ENCODE data around the gene SLC25A13. TPM values are rescaled to one million over a fixed set of nuclear protein-coding genes. Genes with fewer than 3 reads are reported as not detected.

SLC25A13 gene
- total RNA-seq, 1 experiment from 2014 or later = 102 TPM

DNA sequence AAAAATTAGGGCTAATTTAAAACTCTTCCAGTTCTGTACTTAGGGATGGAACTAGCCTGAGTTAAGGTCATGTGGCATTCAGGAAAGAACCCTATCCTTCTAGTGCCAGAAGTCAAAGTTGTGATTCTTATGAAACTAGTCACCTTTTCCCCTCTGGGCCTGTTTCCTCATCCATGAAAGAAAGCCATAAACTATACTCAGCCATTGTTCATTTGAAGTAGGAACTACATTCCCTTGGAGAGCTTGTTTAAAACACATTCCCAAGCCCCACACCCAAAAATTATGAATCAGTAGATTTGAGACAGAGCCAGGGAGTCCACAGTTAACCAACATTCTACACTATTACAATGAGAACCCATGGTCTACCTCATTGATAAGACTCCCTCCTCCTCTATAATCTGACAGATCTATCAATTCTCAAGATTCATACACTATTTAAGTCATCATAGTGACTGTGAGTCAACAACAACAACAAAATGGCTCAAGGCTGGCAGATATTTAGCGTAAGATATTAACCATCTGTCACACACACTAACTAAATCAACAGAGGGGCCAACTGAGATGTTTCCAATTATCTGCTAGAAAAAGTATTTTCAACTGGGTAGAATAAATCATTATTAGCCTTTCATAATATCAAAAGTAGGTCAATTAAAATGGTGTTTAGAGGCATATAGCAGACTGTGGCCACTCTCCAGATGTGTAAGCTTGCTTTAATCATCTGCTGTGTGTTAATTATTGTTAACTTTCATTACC is 102.3 kb downstream of the SLC25A13 start:
- H3K36me3 Mint-ChIP-seq (ENCODE audit: insufficient read depth, unreplicated experiment) = peaks cover 5% of the 10 kb centered on the region
- ChIA-PET POLR2A (no interaction called here), CTCF (no interaction called here)
- TF ChIP-seq, protein P1, sequence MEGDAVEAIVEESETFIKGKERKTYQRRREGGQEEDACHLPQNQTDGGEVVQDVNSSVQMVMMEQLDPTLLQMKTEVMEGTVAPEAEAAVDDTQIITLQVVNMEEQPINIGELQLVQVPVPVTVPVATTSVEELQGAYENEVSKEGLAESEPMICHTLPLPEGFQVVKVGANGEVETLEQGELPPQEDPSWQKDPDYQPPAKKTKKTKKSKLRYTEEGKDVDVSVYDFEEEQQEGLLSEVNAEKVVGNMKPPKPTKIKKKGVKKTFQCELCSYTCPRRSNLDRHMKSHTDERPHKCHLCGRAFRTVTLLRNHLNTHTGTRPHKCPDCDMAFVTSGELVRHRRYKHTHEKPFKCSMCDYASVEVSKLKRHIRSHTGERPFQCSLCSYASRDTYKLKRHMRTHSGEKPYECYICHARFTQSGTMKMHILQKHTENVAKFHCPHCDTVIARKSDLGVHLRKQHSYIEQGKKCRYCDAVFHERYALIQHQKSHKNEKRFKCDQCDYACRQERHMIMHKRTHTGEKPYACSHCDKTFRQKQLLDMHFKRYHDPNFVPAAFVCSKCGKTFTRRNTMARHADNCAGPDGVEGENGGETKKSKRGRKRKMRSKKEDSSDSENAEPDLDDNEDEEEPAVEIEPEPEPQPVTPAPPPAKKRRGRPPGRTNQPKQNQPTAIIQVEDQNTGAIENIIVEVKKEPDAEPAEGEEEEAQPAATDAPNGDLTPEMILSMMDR (IDR thresholded peaks at IDR 0.05; ENCODE audit: insufficient read depth in 1 of 2, low read depth in 1 of 2, low read length in 1 of 2, severe bottlenecking in 1 of 2, unreplicated experiment in 1 of 2) = no peak
- peak in 1 of 2 experiments; percentile 33 for DNase-seq
- no peaks in the 10 kb centered on the region for H3K27me3 ChIP-seq (replicated peaks; ENCODE audit: control insufficient read depth, insufficient read depth, low read length)
- H3K9me3 ChIP-seq = no peaks in the 10 kb centered on the region
- no peak overlapping the region for H3K4me3 Mint-ChIP-seq (ENCODE audit: unreplicated experiment)
- no peaks in the 10 kb centered on the region for H3K27me3 Mint-ChIP-seq (ENCODE audit: insufficient read depth, unreplicated experiment)
- H3K9me3 Mint-ChIP-seq (ENCODE audit: unreplicated experiment) = no peaks in the 10 kb centered on the region
- H3K4me3 ChIP-seq (ENCODE audit: low read depth, low read length) = no peak overlapping the region
- H3K36me3 ChIP-seq (ENCODE audit: control insufficient read depth, insufficient read depth, low read length) = no peaks in the 10 kb centered on the region
- peaks cover 7% of the 10 kb centered on the region for H3K4me1 ChIP-seq
- no TSS peak for BruUV-seq (replicated peaks)
- peaks cover 9% of the 10 kb centered on the region for H3K4me1 Mint-ChIP-seq (ENCODE audit: low read depth, unreplicated experiment)
- H3K27ac Mint-ChIP-seq (ENCODE audit: unreplicated experiment) = peak overlapping the region; percentile 17
- intact Hi-C loops (cut with micrococcal nuclease; ENCODE audit: unreplicated experiment) = no loop called here

DNA sequence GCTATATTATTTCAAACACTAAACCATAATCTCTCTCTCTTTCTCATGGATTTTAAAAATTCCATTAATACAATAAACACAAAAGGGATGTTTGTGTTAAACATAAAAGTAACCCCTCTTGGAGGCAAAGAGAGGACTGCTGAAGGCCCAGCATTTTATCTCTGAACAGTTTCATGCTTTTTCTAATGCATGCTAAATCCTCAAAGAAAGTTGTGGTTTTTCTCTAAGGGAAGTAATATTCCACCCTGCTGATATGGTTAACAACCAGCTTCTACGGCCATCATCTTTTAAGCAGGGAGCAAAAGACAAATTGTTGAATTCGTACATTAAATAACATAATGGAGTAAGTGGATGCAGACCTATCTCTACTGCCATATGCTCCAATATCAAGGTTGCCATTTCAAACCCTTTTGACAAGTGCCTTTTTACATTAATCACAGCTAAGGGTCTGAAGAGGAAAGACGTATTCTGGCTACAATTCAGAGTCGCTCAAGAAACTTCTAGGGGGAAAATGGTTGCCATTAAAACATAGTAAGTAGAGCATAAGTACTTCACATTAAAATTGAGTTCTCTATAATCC is 103.1 kb downstream of the SLC25A13 start:
- TF ChIP-seq, protein P1 (IDR thresholded peaks at IDR 0.05; ENCODE audit: insufficient read depth in 1 of 2, low read depth in 1 of 2, low read length in 1 of 2, severe bottlenecking in 1 of 2, unreplicated experiment in 1 of 2) = no peak
- no TSS peak for BruUV-seq (replicated peaks)

GRCh38 chr7:96217147-96217546 is 104.8 kb downstream of the SLC25A13 start:
- no peaks in the 10 kb centered on the region for H3K27me3 Mint-ChIP-seq (ENCODE audit: insufficient read depth, unreplicated experiment)
- no TSS peak for BruUV-seq (replicated peaks)
- Histone ChIP-seq H3K9me3 (no peaks in the 10 kb centered on the region), H3K4me3 (ENCODE audit: low read depth, low read length) (no peak overlapping the region), H3K36me3 (ENCODE audit: control insufficient read depth, insufficient read depth, low read length) (no peaks in the 10 kb centered on the region), H3K4me1 (peaks cover 7% of the 10 kb centered on the region), H3K27me3 (replicated peaks; ENCODE audit: control insufficient read depth, insufficient read depth, low read length) (no peaks in the 10 kb centered on the region)
- CTCF ChIA-PET = no interaction called here
- TF ChIP-seq, protein P1 (IDR thresholded peaks at IDR 0.05; ENCODE audit: insufficient read depth in 1 of 2, low read depth in 1 of 2, low read length in 1 of 2, severe bottlenecking in 1 of 2, unreplicated experiment in 1 of 2) = no peak
- DNase-seq = no peak
- peaks cover 9% of the 10 kb centered on the region for H3K4me1 Mint-ChIP-seq (ENCODE audit: low read depth, unreplicated experiment)
- POLR2A ChIA-PET = no interaction called here
- no peaks in the 10 kb centered on the region for H3K36me3 Mint-ChIP-seq (ENCODE audit: insufficient read depth, unreplicated experiment)
- H3K4me3 Mint-ChIP-seq (ENCODE audit: unreplicated experiment) = no peak overlapping the region
- H3K9me3 Mint-ChIP-seq (ENCODE audit: unreplicated experiment) = no peaks in the 10 kb centered on the region
- intact Hi-C loops (cut with micrococcal nuclease; ENCODE audit: unreplicated experiment) = no loop called here
- no peak overlapping the region for H3K27ac Mint-ChIP-seq (ENCODE audit: unreplicated experiment)

More for the DNA sequence above, 103.1 kb downstream of the SLC25A13 start:
- Mint-ChIP-seq H3K36me3 (ENCODE audit: insufficient read depth, unreplicated experiment) (peaks cover 5% of the 10 kb centered on the region), H3K9me3 (ENCODE audit: unreplicated experiment) (no peaks in the 10 kb centered on the region), H3K27me3 (ENCODE audit: insufficient read depth, unreplicated experiment) (no peaks in the 10 kb centered on the region), H3K4me1 (ENCODE audit: low read depth, unreplicated experiment) (peaks cover 9% of the 10 kb centered on the region), H3K4me3 (ENCODE audit: unreplicated experiment) (no peak overlapping the region), H3K27ac (ENCODE audit: unreplicated experiment) (peak overlapping the region; percentile 17)
- H3K36me3 ChIP-seq (ENCODE audit: control insufficient read depth, insufficient read depth, low read length) = no peaks in the 10 kb centered on the region
- no peak overlapping the region for H3K4me3 ChIP-seq (ENCODE audit: low read depth, low read length)
- peaks cover 7% of the 10 kb centered on the region for H3K4me1 ChIP-seq
- DNase-seq = no peak
- POLR2A ChIA-PET = no interaction called here
- H3K9me3 ChIP-seq = no peaks in the 10 kb centered on the region
- intact Hi-C loops (cut with micrococcal nuclease; ENCODE audit: unreplicated experiment) = no loop called here
- CTCF ChIA-PET = no interaction called here
- no peaks in the 10 kb centered on the region for H3K27me3 ChIP-seq (replicated peaks; ENCODE audit: control insufficient read depth, insufficient read depth, low read length)

Measured in Caco-2 (cell line).